Activated naive CD8-positive, alpha-beta T cell treated with anti-CD3 and anti-CD28 coated beads, Interleukin-2, amount 50 U/mL, for 24 hours (primary cell): ENCODE data around the gene ANO9.

ENCODE experiments used
- ATAC-seq: fragments of 150-1000 bp; cut with Tn5 transposase; one replicate; pipeline ENCODE4 v1.10.0; 2021
- DNase-seq: peaks from one replicate; pipeline ENCODE4 v3.0.0; 2021
- H3K27ac Mint-ChIP-seq: one replicate; pipeline ENCODE4 v1.8.0; 2021; ENCODE audit warnings: mild to moderate bottlenecking, mixed read lengths
- H3K27me3 Mint-ChIP-seq: one replicate; pipeline ENCODE4 v1.8.0; 2021; ENCODE audit warnings: mixed read lengths
- H3K36me3 Mint-ChIP-seq: one replicate; pipeline ENCODE4 v1.8.0; 2021; ENCODE audit warnings: low read depth, mixed read lengths
- H3K4me1 Mint-ChIP-seq: one replicate; pipeline ENCODE4 v1.8.0; 2021; ENCODE audit warnings: mixed read lengths
- H3K4me3 Mint-ChIP-seq: one replicate; pipeline ENCODE4 v1.8.0; 2021; ENCODE audit warnings: mild to moderate bottlenecking, moderate library complexity, mixed read lengths
- H3K9me3 Mint-ChIP-seq: one replicate; pipeline ENCODE4 v1.8.0; 2021; ENCODE audit warnings: mixed read lengths

The ANO9 gene

DNA sequence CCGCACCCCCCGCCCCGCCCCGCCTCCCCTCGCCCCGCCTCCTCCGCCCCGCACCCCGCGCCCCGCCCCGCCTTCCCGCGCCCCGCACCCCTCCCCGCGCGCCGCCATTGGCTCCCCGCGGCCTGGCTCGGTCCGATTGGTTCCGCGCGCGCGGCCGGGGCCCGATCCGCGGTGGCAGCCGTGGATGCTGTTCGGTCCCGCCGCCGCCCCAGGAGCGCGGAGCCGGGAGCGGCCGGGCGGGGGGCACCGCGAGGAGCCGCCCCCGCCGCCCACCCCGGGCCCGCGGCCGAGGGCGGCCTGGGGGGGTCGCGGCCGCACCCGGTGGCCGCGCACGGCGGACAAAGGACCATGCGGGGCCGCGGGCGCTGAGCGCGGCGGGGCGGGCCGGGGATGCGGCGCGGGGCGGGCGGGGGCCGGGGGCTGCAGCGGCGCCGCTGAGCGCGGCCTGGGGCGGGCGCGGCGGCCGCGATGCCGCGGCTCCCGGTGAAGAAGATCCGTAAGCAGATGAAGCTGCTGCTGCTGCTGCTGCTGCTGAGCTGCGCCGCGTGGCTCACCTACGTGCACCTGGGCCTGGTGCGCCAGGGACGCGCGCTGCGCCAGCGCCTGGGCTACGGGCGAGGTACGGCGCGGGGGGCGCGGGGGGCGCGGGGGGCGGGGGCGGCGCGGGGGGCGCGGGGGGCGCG lies 72.3 kb downstream of the ANO9 start, which contains the start of gene B4GALNT4:
TSS of gene B4GALNT4 (plus strand) at position 164 of the 683 bp plus-strand sequence. CDS start at position 469, 305 bp downstream.
- ATAC-seq (no peak), DNase-seq (no peak)
- Mint-ChIP-seq H3K4me3 (peak within 1 kb of the TSS; percentile 69), H3K27ac (no peak within 1 kb of the TSS), H3K9me3 (no peaks in the 10 kb centered on the region), H3K4me1 (peaks cover 5% of the 10 kb centered on the region), H3K36me3 (no peaks in the 10 kb centered on the region), H3K27me3 (peaks cover 39% of the 10 kb centered on the region)

DNA sequence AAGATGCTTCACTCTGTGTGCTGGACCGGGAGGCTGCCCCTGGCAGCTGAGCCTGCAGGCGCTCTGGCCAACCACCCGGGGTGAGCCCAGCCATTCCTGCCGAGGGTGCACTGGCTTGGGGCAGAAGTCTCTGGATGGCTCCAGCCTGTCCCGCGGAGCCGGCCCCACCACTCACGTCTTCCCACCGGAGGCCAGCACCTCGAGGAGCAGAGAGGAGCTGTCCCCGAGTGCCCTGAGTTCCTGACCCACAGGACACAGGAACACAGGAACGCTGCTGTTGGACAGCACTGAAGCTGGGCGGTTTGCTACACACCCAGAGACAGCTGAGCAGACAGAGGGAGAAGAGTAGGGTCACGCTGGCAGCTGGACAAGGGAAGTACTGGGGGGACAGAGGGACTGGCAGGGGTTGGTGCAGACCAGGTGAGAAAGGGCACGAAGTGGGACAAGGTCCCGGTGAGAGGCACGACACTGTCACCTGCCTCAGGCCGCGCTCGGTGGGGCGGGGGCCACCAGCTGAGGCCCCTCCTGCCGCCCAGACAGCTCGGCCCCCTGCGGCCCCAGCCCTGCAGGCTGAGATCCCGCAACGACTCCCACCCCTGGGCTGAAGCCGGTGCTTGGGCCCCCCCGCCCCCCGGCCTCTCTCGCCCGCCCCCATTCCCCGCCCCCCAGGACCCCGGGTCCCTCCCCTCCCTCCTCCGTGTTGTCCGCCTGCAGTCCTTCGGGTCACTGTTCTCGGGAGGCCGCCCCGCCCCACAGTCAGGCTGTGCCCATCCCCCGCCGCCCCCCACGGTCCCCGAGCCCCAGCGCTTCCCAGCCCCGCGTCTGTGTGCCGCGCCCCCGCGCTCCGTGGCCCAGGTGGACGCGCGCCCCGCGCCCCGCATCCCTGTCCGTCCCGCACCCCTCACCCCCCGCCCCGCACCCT lies 73.1 kb downstream of the ANO9 start:
- H3K27ac Mint-ChIP-seq = no peak overlapping the region
- no peaks in the 10 kb centered on the region for H3K9me3 Mint-ChIP-seq
- H3K4me1 Mint-ChIP-seq = peaks cover 5% of the 10 kb centered on the region
- ATAC-seq = no peak
- H3K27me3 Mint-ChIP-seq = peaks cover 41% of the 10 kb centered on the region
- DNase-seq = no peak
- peak overlapping the region; percentile 69 for H3K4me3 Mint-ChIP-seq
- no peaks in the 10 kb centered on the region for H3K36me3 Mint-ChIP-seq

DNA sequence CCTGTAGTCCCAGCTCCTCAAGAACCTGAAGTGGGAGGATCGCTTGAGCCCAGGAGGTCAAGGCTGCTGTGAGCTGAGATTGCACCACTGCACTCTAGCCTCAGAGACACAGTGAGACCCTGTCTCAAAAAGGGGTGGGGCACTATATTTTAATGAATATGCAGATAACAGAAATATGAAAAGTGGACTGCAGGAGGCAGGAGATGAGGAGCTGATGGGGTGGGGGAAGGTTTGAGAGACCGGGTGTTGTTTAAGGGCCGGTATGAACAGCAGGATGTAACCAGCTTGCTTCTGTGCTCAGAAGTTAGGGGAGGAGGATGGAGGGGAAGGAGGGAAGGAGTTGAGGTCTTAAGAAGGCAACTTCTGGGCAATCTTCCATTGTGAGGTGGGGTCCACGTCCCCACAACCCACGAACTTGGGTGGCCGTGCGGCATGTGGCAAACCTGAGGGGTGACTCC lies 73.8 kb downstream of the ANO9 start:
- H3K4me1 Mint-ChIP-seq = peaks cover 5% of the 10 kb centered on the region

More for the DNA sequence above, 73.8 kb downstream of the ANO9 start:
- Mint-ChIP-seq H3K36me3 (no peaks in the 10 kb centered on the region), H3K27me3 (peaks cover 41% of the 10 kb centered on the region), H3K27ac (no peak overlapping the region), H3K4me3 (peak overlapping the region; percentile 33), H3K9me3 (no peaks in the 10 kb centered on the region)
- no peak for ATAC-seq
- no peak for DNase-seq
